Suppressor macrophage (primary cell): ENCODE data around the gene DCUN1D4.
"Not testable (repeated sequence)": the region's sequence is repeated elsewhere in the genome, so short reads cannot be mapped to it uniquely, and the experiment has no call there.

Experiments
- DNase-seq, 4 experiments: peaks; one replicate each; pipeline ENCODE4 v3.0.0-alpha.2; 2020 to 2022

The DCUN1D4 gene

GRCh38 chr4:51855270-51855669 is 12.3 kb downstream of the DCUN1D4 start:
- DNase-seq: no peak

- no peak for DNase-seq
Measured at GRCh38 chr4:51855751-51856150, 12.8 kb downstream of the DCUN1D4 start.

GRCh38 chr4:51858605-51859202 is 15.8 kb downstream of the DCUN1D4 start:
- DNase-seq: peak in 2 of 4 experiments; percentile 28 to 33

- no peak for DNase-seq
Measured at GRCh38 chr4:51859476-51860031, 16.6 kb downstream of the DCUN1D4 start.

- DNase-seq: no peak
Measured at GRCh38 chr4:51862199-51862598, 19.2 kb downstream of the DCUN1D4 start.

GRCh38 chr4:51862781-51863180 is 19.8 kb downstream of the DCUN1D4 start:
- no peak for DNase-seq

GRCh38 chr4:51865717-51866116 is 22.8 kb downstream of the DCUN1D4 start:
- no peak for DNase-seq

GRCh38 chr4:51866835-51867234 is 23.9 kb downstream of the DCUN1D4 start:
- DNase-seq: no peak

- DNase-seq: no peak
Measured at GRCh38 chr4:51867689-51868448, 24.9 kb downstream of the DCUN1D4 start.

- DNase-seq: no peak
Measured at GRCh38 chr4:51868449-51868847, 25.5 kb downstream of the DCUN1D4 start.

- no peak for DNase-seq
Measured at GRCh38 chr4:51870441-51871188, 27.7 kb downstream of the DCUN1D4 start.

- no peak for DNase-seq
Measured at GRCh38 chr4:51872283-51872997, 29.5 kb downstream of the DCUN1D4 start.

- DNase-seq: no peak
Measured at GRCh38 chr4:51874551-51874950, 31.6 kb downstream of the DCUN1D4 start.

- no peak for DNase-seq
Measured at GRCh38 chr4:51878431-51878830, 35.5 kb downstream of the DCUN1D4 start.

- no peak for DNase-seq
Measured at GRCh38 chr4:51880016-51880915, 37.3 kb downstream of the DCUN1D4 start.

- peak in 1 of 4 experiments; percentile 25 for DNase-seq
Measured at GRCh38 chr4:51884055-51884454, 41.1 kb downstream of the DCUN1D4 start.

GRCh38 chr4:51884606-51885005 is 41.7 kb downstream of the DCUN1D4 start:
- no peak for DNase-seq

GRCh38 chr4:51885363-51885762 is 42.4 kb downstream of the DCUN1D4 start:
- DNase-seq: peak in 3 of 4 experiments; percentile 26 to 49 (median 35)

GRCh38 chr4:51890760-51891159 is 47.8 kb downstream of the DCUN1D4 start:
- no peak for DNase-seq

GRCh38 chr4:51893402-51893801 is 50.4 kb downstream of the DCUN1D4 start:
- not testable (repeated sequence) for DNase-seq

GRCh38 chr4:51894059-51894645 is 51.2 kb downstream of the DCUN1D4 start:
- no peak for DNase-seq
